Lower lobe of right lung (tissue), 2 donors: ENCODE measurements around the gene LDLRAD4. TPM values are rescaled to one million over a fixed set of nuclear protein-coding genes. Genes with fewer than 3 reads are reported as not detected.

Experiments used
- ATAC-seq, 2 donors: fragments of 200-7000 bp; cut with Tn5 transposase; one replicate each; pipeline ENCODE4 v1.9.1; 2020 to 2022; ENCODE audit warnings: mild to moderate bottlenecking in 2 of 2, moderate library complexity in 2 of 2
- DNase-seq: peaks from one replicate; pipeline ENCODE4 v3.0.0-alpha.2; 2020
- H3K27ac ChIP-seq: fragments of 200-600 bp; one replicate; pipeline ENCODE4 v1.8.0; 2022
- H3K27me3 ChIP-seq: fragments of 200-600 bp; one replicate; pipeline ENCODE4 v1.8.0; 2022; ENCODE audit warnings: low read depth
- H3K36me3 ChIP-seq: fragments of 200-600 bp; one replicate; pipeline ENCODE4 v1.8.0; 2022; ENCODE audit warnings: mild to moderate bottlenecking
- H3K4me1 ChIP-seq: fragments of 200-600 bp; one replicate; pipeline ENCODE4 v1.8.0; 2022
- H3K4me3 ChIP-seq: fragments of 200-600 bp; one replicate; pipeline ENCODE4 v1.8.0; 2022; ENCODE audit warnings: mild to moderate bottlenecking
- H3K9me3 ChIP-seq: fragments of 200-600 bp; one replicate; pipeline ENCODE4 v1.8.0; 2022
- CTCF ChIP-seq: fragments of 200-600 bp; IDR thresholded peaks from one replicate; pipeline ENCODE4 v1.8.0; 2022; ENCODE audit warnings: antibody characterized with exemption, mild to moderate bottlenecking
- intact Hi-C: fragments of 100-400 bp; cut with DNase I; formaldehyde crosslinking; loops from one replicate; pipeline ENCODE4 v1.11.0; 2022
- total RNA-seq: library from RNA; stranded (reverse); fragmentation: NEBNext Ultra II Directional; extraction: Animal tissue kit (Norgen Biotek cat#: 25700); gene quantifications from one replicate; pipeline ENCODE4 v1.2.1, GENCODE V29; 2021
- donor health status: DM: no; HTN: yes; CAD: no; lungs with severe emphysema.

LDLRAD4 gene
- total RNA-seq, 1 donor from 2014 or later = 24.6 TPM

DNA sequence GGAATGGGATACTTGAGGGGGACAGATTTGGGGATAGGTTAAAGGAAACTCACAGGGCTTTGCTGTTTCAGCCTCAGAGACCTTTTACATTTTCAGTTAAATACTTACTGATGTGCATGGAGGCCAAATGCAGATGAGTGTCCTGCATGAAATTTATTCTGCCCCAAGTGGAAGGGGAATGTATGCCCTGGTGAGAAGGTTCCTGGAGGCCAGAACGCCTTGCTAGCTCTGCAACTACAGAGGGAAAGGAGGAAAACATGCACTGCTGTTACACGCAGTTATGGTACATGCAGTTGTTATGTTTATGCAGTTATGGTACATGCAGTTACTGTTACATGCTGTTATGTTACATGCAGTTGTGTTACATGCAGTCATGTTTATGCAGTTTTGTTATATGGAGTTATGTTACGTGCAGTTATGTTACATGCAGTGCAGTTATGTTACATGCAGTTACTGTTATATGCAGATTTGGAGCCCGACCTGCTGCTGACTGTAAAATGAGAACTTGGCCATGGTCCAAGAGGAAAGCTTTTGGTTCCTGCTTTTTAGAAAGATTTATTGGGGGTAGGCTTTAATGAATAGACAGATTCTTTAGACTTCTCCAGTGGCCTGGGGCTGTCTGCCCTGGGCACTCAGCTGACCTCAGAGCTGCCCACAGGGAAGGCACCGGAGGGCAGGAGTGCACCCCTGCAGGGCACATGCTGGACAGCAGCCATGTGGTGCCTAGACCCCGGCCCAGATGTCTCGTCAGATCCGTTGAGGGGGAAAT is 84.1 kb downstream of the LDLRAD4 start:
- TF ChIP-seq CTCF = no peak
- no peak overlapping the region for H3K4me3 ChIP-seq
- intact Hi-C loops = no loop called here
- ATAC-seq (peak; percentile 21 to 53), DNase-seq (no peak)
- peaks cover 10% of the 10 kb centered on the region for H3K4me1 ChIP-seq
- H3K36me3 ChIP-seq = no peaks in the 10 kb centered on the region
- H3K27me3 ChIP-seq = no peaks in the 10 kb centered on the region
- H3K27ac ChIP-seq = no peak overlapping the region
- peaks cover 5% of the 10 kb centered on the region for H3K9me3 ChIP-seq

DNA sequence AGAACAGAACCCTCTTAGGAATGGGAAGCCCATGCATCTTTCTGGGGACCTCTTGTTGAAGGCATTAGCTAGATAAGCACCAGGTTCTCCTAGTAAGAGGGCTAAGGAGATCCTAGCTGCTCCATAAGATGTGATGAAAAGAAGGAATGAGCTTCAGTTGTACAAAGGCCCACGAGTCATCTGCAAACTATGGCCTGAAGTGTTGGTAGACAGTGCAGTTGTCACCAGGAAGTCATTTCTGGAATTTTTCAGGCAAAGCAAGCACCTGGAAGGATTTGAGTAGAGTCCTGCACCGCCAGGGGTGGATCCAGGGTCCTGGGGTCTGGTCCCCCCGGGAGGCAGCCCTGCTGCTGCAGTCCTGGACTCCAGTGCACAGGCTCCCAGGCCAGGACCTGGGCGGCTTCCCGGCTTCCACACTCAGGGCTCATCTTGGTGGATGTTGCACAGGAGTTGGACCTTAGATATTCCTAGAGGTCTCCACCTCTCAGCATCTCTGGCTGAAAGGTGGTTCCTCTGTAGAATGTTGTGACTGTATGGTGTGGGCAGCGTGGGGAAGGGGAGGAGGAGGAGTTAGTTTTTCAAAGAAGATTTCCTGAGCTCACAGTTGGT is 85.3 kb downstream of the LDLRAD4 start:
- no peaks in the 10 kb centered on the region for H3K36me3 ChIP-seq
- no peaks in the 10 kb centered on the region for H3K27me3 ChIP-seq
- intact Hi-C loops = no loop called here
- H3K27ac ChIP-seq = no peak overlapping the region
- H3K9me3 ChIP-seq = peaks cover 5% of the 10 kb centered on the region
- DNase-seq = no peak
- no peak for TF ChIP-seq CTCF
- peaks cover 10% of the 10 kb centered on the region for H3K4me1 ChIP-seq
- no peak overlapping the region for H3K4me3 ChIP-seq
- ATAC-seq = no peak

- H3K27me3 ChIP-seq = no peaks in the 10 kb centered on the region
- no peak for DNase-seq
- no peak overlapping the region for H3K27ac ChIP-seq
- no peak overlapping the region for H3K4me3 ChIP-seq
- intact Hi-C loops = no loop called here
- peaks cover 5% of the 10 kb centered on the region for H3K9me3 ChIP-seq
- no peak for TF ChIP-seq CTCF
- no peak for ATAC-seq
- peaks cover 10% of the 10 kb centered on the region for H3K4me1 ChIP-seq
- H3K36me3 ChIP-seq = no peaks in the 10 kb centered on the region
These were observed 86.7 kb downstream of the LDLRAD4 start for GRCh38 chr18:13305301-13305700.

- Histone ChIP-seq H3K36me3 (no peaks in the 10 kb centered on the region), H3K27ac (no peak overlapping the region), H3K9me3 (peaks cover 5% of the 10 kb centered on the region), H3K27me3 (no peaks in the 10 kb centered on the region), H3K4me3 (no peak overlapping the region), H3K4me1 (peaks cover 10% of the 10 kb centered on the region)
- DNase-seq (no peak), ATAC-seq (no peak)
- intact Hi-C loops = no loop called here
- TF ChIP-seq CTCF = no peak
These were observed 88.0 kb downstream of the LDLRAD4 start for GRCh38 chr18:13306583-13306982.

DNA sequence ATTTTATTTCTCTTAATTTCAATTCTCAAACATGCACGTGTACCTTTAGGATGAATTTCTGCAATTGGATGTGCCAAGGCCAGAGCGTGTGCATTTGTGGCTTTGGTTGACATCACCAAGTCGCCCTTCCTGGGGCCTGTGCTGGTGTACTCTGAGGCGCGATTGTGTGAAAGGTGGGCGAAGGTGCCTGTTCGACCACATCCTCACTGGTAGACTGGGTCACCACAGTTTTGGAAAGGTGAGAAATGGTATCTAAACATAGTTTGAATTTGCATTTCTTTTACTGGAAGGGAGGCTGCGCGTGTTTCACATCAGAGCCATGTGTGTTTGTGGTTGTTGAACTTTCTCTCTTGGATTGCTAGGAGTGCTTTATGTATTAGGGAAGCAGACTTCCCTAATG is 89.8 kb downstream of the LDLRAD4 start:
- no peak for ATAC-seq
- no peaks in the 10 kb centered on the region for H3K4me1 ChIP-seq
- intact Hi-C loops = no loop called here
- no peaks in the 10 kb centered on the region for H3K36me3 ChIP-seq
- no peak for DNase-seq
- no peak overlapping the region for H3K4me3 ChIP-seq
- no peak for TF ChIP-seq CTCF
- H3K9me3 ChIP-seq = peaks cover 5% of the 10 kb centered on the region
- H3K27ac ChIP-seq = no peak overlapping the region
- no peaks in the 10 kb centered on the region for H3K27me3 ChIP-seq
